NOMO-1 (cell line): ENCODE measurements around the gene POLR3C.
A peak's percentile ranks its signal among the peaks of the same experiment; 100 is the strongest.
"Not testable (repeated sequence)": the region's sequence is repeated elsewhere in the genome, so short reads cannot be mapped to it uniquely, and the experiment has no call there.

Experiments
- DNase-seq, 2 experiments: peaks; one replicate each; lab custom pipeline; 2025; ENCODE audit not compliant: unreplicated experiment in 2 of 2; lab: John Stamatoyannopoulos, UW

POLR3C gene

DNA sequence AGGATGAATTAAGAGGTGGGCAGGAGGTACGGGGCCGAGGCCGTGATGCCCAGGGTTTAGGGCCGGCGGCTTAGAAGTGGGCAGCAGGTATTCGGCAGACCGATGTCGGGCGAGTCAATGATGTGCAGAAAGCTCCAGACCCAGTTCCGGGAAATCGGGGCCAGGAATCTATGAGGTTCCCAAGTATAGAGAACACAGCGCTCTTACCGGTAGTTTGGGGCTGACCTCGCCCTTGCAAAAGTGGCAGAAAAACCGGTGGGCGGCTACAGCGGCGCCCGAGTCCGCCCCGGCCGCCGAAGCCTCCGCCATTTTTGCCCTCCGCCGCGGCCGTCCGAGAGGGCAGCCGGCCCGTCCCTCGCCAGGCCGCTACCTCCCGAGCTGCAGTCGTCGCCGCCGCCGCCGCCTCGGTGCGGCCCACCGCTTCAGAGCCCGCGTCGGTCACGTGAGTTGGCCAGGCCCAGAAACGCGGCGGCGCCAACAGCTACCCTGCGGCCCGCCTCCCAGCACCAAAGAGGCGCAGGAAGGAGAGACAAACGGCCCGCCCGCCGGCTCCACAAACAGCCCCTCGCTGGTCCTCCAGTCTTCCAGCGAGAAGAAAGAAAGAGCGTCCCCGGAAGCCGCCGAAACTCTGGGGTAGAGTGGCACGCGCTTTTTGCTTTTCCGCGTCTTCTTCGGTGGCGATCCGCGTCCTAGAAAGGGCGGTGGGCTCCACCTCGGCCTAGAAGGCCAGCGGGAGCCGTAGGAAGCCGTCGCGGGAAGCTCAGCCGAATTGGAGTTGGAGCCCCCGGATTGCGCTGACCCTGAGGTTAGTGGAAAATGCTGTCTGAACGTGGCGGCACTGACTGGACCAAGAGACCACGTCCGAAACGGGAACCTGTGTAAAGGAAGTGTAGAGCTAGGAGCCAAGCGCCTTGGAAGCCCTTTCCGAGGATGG, at the start of gene POLR3C, which contains the start of gene RNF115:
Gene POLR3C, plus strand, starts transcription at position 636 of the 934 bp plus-strand sequence. CDS start 1,577 bp downstream, outside the sequence.
Gene RNF115, minus strand, starts transcription at position 531 of the 934 bp plus-strand sequence. Its CDS starts 222 bp downstream, at position 309.
- DNase-seq, result peak; percentile 93 to 96

DNA sequence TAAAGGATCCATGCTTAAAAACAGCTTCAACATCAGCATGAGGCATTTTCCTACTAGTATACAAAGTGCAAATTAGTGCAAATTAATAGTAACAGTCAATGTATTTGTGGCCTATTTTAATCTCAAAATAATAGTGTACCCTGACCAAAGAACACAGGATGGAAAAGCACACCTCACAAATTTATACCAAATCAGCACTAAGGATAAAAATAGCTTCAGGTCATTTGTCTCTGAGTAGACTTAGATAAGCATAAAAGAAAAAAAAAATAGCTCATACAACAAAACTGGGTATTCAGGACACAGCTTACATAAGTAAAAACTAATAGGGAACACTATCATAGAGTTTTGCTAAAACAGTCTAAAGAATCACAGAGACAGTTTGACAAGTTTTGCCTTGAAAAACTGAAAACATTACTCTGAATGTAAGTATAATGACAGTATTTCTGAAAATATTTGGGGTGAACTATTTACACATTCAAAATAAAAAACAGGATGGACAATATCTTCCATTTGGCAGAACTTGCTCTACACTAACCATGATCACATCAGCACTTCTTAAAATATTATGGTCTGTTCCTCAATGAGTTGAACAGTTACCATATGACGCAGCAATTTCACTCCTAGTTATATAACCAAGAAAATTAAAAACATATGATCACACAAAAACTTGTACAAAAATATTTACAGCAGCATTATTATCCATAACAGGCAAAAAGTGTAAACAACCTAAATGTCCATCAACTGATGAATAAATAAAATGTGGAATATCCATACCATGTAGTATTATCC, 46.4 kb upstream of the POLR3C start:
- no peak for DNase-seq

DNA sequence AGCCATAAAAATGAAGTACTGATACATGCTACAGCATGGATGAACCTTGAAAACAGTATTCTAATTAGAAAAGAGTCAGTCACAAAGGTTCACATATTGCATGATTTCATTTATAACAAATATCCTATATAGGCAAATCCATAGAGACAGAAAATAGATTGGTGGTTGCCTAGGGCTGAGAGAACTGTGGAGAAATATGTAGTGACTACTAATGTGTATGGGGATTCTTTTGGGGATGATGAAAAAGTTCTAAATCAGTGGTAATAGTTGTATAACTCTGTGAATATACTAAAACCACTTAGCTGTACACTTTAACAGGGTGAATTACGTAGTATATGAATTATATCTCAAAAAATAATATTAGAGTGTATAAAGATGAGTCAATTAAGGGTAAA, 45.9 kb upstream of the POLR3C start:
- no peak for DNase-seq

GRCh38 chr1:145782272-145783099, 41.5 kb upstream of the POLR3C start:
- no peak for DNase-seq

DNA sequence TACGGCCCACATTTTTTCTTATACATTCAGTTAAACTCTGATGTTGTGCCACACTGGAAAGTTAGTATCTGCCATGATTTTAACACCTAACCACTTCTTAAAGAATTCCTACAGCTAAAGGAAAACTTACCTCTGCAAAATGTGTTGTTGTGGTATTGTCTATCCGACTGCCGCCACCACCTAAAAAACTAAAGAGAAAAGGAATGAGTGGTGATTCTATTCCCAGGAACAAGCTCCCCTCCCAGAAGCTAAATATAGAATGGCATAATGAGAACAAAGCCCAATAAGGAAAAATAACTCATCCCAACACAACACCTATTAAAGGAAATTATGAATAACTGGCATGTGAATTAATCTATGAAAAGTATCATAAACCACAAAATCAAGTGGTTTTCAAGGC, 39.6 kb upstream of the POLR3C start:
- DNase-seq, result no peak

GRCh38 chr1:145785547-145785946, 38.5 kb upstream of the POLR3C start:
- no peak for DNase-seq

DNA sequence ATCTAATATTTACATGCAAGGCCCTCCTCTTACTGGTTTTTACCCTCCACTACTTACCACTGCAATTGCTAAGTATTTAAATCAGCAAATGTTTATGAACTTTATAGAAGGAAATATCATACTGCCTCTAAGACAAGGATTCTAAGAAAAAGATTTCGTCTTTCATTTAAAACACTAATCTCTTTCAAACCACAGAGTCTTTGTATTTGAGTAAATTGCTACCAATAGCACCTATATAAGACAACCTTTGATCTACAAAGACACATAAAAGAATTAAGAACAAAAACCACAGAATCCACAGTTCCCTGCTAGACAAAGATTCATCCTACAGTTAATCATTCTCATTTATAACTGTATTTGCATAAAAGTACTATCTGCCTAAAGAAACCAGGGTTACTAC, 37.7 kb upstream of the POLR3C start:
- no peak for DNase-seq

DNA sequence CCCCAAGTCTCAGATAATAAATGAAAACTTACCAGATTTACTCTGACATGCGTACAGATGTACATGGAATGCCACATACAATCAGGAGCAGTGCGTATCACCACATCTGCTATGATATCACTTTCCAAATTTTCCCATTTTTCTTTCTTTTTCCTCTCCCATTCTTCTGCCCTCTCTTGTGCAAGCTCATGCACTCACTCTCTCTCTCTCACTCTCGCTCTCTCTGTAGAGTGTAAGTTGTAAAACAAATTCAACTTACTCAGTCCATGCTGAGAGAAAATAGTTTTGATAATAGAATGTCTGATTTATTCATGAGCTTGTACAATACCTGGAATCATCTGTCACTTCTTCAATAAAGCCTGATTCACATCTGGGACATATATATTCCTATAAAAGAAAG, 35.4 kb upstream of the POLR3C start:
- DNase-seq, result no peak

DNA sequence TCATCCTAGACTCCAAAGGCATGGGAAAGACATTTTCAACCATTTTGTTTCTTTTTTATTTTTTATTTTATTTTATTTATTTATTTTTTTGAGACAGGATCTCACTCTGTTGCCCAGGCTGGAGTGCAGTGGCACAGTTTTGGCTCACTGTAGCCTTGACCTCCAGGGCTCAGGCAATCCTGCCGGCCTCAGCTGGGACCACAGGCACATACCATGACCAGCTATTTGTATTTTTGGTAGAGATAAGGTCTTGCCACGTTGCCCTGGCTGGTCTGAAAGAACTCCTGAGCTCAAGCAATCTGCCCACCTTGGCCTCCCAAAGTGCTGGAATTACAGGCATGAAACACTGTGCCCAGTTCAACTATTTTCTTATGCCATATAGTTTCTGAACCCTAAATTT, 32.1 kb upstream of the POLR3C start:
- not testable (repeated sequence) for DNase-seq

GRCh38 chr1:145792484-145792883, 31.5 kb upstream of the POLR3C start:
- no peak for DNase-seq

- DNase-seq, result no peak
Measured at GRCh38 chr1:145795257-145795881, 28.6 kb upstream of the POLR3C start.

GRCh38 chr1:145796753-145797152, 27.2 kb upstream of the POLR3C start:
- DNase-seq, result no peak

GRCh38 chr1:145799806-145800205, 24.2 kb upstream of the POLR3C start:
- no peak for DNase-seq

GRCh38 chr1:145804235-145805045, 19.6 kb upstream of the POLR3C start:
- DNase-seq, result peak in 1 of 2 experiments; percentile 20

DNA sequence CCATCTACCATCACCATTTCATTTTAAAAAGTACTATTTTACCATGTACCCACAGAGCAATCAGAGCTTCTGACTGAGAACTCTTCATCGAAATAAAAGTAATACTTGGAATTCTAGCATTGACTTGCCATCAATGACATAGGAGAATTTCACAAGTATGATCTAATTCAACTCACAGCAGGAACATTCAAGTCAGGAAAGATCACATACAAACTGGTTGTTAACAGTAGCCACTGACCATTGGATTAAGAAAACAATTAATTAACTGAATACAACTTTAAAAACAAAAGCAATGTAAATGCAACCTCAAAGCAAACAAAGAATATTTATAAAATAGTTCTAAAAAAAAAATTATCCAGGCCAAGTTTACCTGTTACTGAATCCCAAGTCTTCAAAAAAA, 18.9 kb upstream of the POLR3C start:
- no peak for DNase-seq

DNA sequence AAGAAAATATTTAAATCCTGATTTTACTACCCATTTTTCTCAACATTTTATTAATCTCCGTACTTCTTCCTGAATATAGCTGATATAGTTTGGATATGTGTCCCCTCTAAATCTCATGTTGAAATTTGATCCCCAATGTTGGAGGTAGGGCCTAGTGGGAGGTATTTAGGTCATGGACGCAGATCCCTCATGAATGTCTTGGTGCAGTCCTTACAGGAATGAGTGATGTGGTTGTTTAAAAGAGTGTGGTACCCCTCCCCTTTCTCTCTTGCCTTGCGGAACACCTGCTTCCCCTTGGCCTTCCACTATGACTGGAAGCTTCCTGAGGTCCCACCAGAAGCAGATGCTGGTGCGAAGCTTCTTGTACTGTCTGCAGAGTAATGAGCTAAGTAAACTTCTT, 17.6 kb upstream of the POLR3C start:
- DNase-seq, result no peak

- DNase-seq, result no peak
Measured at GRCh38 chr1:145806844-145807243, 17.2 kb upstream of the POLR3C start.

DNA sequence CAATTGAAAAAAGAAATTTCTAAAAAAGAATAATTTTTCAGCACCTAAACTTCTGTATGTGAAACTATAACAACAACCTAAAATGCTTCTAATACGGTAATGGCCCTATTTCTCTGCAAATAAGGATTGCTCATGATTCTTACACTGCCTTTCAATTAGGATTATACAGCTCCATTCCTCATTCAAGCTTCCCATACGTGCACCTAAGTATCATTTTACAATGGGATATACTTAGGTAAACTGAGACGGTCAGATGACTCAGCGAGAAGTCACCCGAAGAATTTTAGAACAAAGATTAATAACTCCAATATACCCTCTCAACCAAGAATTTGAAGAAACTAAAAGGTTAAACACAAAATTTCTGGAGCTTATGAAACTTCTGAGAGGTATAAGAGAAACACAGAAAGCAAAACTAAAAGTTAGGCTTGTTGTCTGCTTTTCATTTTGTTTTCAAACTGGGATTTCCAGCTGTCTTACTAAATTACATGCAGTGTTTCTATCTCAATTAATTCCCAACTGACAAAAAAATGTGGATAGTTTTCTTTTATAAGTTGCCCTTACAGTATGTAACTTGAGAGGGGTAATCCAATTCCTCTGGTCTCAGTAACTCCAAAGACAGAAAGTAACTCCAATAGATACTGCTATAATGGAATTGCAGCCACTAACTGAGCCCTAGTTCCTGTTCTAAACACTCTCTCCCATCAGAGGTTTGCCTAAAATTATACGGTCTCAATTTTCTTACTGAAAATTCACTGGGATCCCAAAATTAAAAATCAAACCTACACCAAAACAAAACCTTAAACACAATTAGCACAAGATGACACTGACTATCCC, 10.8 kb upstream of the POLR3C start:
- DNase-seq, result not testable (repeated sequence)
